Measurements from ENCODE around the gene BOD1L1. TPM values are rescaled to one million over a fixed set of nuclear protein-coding genes. Genes with fewer than 3 reads are reported as not detected.

The BOD1L1 gene
- total and polyA plus RNA-seq, 2 experiments from 2014 or later, result 18.2 to 43.2 TPM

GRCh38 chr4:13601048-13601447 is 26.5 kb downstream of the BOD1L1 start:
- Histone ChIP-seq H3K4me2 (no peak overlapping the region), H2AFZ (no peak overlapping the region), H3K4me1 (ENCODE audit: insufficient read depth) (no peaks in the 10 kb centered on the region), H3K9me2 (ENCODE audit: insufficient read depth) (no peaks in the 10 kb centered on the region), H3K4me3 (no peak overlapping the region), H3F3A (replicated peaks; ENCODE audit: low read depth) (no peaks in the 10 kb centered on the region), H4K20me1 (replicated peaks; ENCODE audit: insufficient read depth) (no peaks in the 10 kb centered on the region; the same call in 1 of the 2 replicates), H3K36me3 (ENCODE audit: insufficient read depth) (peaks cover 35% of the 10 kb centered on the region), H3K79me2 (replicated peaks; ENCODE audit: insufficient read depth) (no peaks in the 10 kb centered on the region), H3K27ac (ENCODE audit: low read depth) (no peak overlapping the region), H3K27me3 (ENCODE audit: insufficient read depth) (no peaks in the 10 kb centered on the region)
- H3K27me3 Mint-ChIP-seq (ENCODE audit: insufficient read depth, low read depth, poor library complexity), result peaks cover 4% of the 10 kb centered on the region
- TF ChIP-seq NANOG (IDR thresholded peaks at IDR 0.05; ENCODE audit: borderline replicate concordance), result no peak
- TF ChIP-seq ZNF331 (CRISPR knock-in tag; IDR thresholded peaks at IDR 0.05; ENCODE audit: low read depth), result no peak
- TF ChIP-seq EZH2phosphoT487 (IDR thresholded peaks at IDR 0.05; ENCODE audit: unreplicated experiment), result no peak
- no peak for TF ChIP-seq ETS1 (IDR thresholded peaks at IDR 0.05)
- TF ChIP-seq REST (IDR thresholded peaks at IDR 0.05; ENCODE audit: unreplicated experiment), result no peak
- TF ChIP-seq CREB1 (CRISPR knock-in tag; IDR thresholded peaks at IDR 0.05; ENCODE audit: low read depth), result no peak
- no peak for TF ChIP-seq STAT1 (IDR thresholded peaks at IDR 0.05; ENCODE audit: unreplicated experiment)
- TF ChIP-seq ZNF114 (CRISPR knock-in tag; IDR thresholded peaks at IDR 0.05), result no peak
- no peak for TF ChIP-seq POLR2AphosphoS5 (IDR thresholded peaks at IDR 0.05; ENCODE audit: low read depth)
- no peak for TF ChIP-seq EZH2 (IDR thresholded peaks at IDR 0.05; ENCODE audit: low read depth, unreplicated experiment)
- TF ChIP-seq CTCF (conservative IDR thresholded peaks at IDR 0.05; ENCODE audit: low read depth in 2 of 2), result no peak
- no peak for TF ChIP-seq JUNB (IDR thresholded peaks at IDR 0.05; ENCODE audit: unreplicated experiment)
- no peak for TF ChIP-seq ZNF462 (CRISPR knock-in tag; IDR thresholded peaks at IDR 0.05)
- no peaks in the 10 kb centered on the region for H3K4me1 Mint-ChIP-seq
- H3K9me3 Mint-ChIP-seq, result peaks cover 4% of the 10 kb centered on the region; the same call in 1 of the 3 replicates
- 0 out of 2 replicates have a peak overlapping the region, but pooled peaks have one; percentile 13 for H3K27ac Mint-ChIP-seq
- no peak for DNase-seq (ENCODE audit: low spot score)
- no peak overlapping the region for H3K4me3 Mint-ChIP-seq
- peaks cover 55% of the 10 kb centered on the region for H3K36me3 Mint-ChIP-seq (ENCODE audit: low read depth)
- ATAC-seq, result no peak
